Neural progenitor cell (in vitro differentiated cells): ENCODE data around the gene TMEM53.

Experiments used
- EZH2 ChIP-seq: fragments of 200-600 bp; sonication (generic); IDR thresholded peaks from 2 replicates; pipeline ENCODE4 v1.6.1; 2017; ENCODE audit warnings: antibody characterized with exemption, mild to moderate bottlenecking, moderate library complexity
- TF ChIP-seq, protein P1 (sequence below): fragments of 200-600 bp; sonication (generic); IDR thresholded peaks from 2 replicates; pipeline ENCODE4 v1.5.1; 2017; ENCODE audit warnings: antibody characterized with exemption, mild to moderate bottlenecking

DNA sequence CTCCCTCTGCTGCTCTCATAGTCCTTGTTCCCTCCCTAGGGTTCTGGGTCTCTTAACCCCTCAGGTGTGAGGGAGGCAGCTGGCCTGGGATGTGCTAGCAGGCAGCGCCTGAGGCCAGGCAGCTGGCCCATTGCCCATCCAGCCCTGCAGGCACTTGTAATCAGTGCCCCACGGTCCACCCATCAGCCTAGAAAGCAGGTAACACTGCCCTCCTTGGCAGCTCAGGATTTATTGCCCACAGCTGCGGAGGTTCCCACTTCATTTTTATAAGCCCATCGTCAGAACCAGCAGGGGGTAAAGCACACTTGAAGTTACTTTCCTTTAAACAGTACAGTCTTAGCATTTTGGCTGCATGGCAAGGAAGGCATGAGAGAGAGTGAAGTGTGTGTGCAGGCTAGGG is 70.6 kb downstream of the TMEM53 start:
- TF ChIP-seq, protein P1, sequence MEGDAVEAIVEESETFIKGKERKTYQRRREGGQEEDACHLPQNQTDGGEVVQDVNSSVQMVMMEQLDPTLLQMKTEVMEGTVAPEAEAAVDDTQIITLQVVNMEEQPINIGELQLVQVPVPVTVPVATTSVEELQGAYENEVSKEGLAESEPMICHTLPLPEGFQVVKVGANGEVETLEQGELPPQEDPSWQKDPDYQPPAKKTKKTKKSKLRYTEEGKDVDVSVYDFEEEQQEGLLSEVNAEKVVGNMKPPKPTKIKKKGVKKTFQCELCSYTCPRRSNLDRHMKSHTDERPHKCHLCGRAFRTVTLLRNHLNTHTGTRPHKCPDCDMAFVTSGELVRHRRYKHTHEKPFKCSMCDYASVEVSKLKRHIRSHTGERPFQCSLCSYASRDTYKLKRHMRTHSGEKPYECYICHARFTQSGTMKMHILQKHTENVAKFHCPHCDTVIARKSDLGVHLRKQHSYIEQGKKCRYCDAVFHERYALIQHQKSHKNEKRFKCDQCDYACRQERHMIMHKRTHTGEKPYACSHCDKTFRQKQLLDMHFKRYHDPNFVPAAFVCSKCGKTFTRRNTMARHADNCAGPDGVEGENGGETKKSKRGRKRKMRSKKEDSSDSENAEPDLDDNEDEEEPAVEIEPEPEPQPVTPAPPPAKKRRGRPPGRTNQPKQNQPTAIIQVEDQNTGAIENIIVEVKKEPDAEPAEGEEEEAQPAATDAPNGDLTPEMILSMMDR, result no peak
- TF ChIP-seq EZH2, result no peak
